Colonic mucosa (tissue), 4 donors: ENCODE results near the gene ARCN1. TPM values are rescaled to one million over a fixed set of nuclear protein-coding genes. Genes with fewer than 3 reads are reported as not detected.
"Not testable (repeated sequence)": the region's sequence is repeated elsewhere in the genome, so short reads cannot be mapped to it uniquely, and the experiment has no call there.

Experiments
- DNase-seq: peaks from one replicate; pipeline ENCODE4 v3.0.0-alpha.2; 2020
- H3K27ac ChIP-seq: fragments of 200-600 bp; one replicate; pipeline ENCODE4 v1.8.0; 2021
- H3K27me3 ChIP-seq: fragments of 200-600 bp; one replicate; pipeline ENCODE4 v1.8.0; 2021
- H3K36me3 ChIP-seq: fragments of 200-600 bp; one replicate; pipeline ENCODE4 v1.8.0; 2021
- H3K4me1 ChIP-seq: fragments of 200-600 bp; one replicate; pipeline ENCODE4 v1.8.0; 2021; ENCODE audit warnings: mild to moderate bottlenecking
- H3K4me3 ChIP-seq: fragments of 200-600 bp; one replicate; pipeline ENCODE4 v1.8.0; 2021
- H3K9ac ChIP-seq, 2 donors: one replicate each; pipeline ENCODE4 v1.7.0; 2013; ENCODE audit warnings: control low read depth in 2 of 2, low read depth in 2 of 2, low read length in 2 of 2
- H3K9me3 ChIP-seq: fragments of 200-600 bp; one replicate; pipeline ENCODE4 v1.8.0; 2021
- intact Hi-C: fragments of 100-400 bp; cut with DNase I; formaldehyde crosslinking; loops from one replicate; pipeline ENCODE4 v1.14.1; 2022
- total RNA-seq, 2 donors: library from RNA; stranded (reverse); fragmentation: NEBNext Ultra II Directional in 1 of 2; extraction: Animal tissue kit (Norgen Biotek cat#: 25700) in 1 of 2; gene quantifications; one replicate each; pipeline ENCODE4 v1.2.1, GENCODE V29; 2021
- TF ChIP-seq, protein P1 (sequence below): fragments of 200-600 bp; IDR thresholded peaks from one replicate; pipeline ENCODE4 v1.8.0; 2022; ENCODE audit warnings: antibody characterized with exemption, mild to moderate bottlenecking
- donor health status: healthy.
- donor health status: DM: no; HTN: no; CAD: no.
- donor health status: DM: no; HTN: no; CAD: no.

The ARCN1 gene
- total RNA-seq, 2 donors from 2014 or later, result 151 to 171 TPM

DNA sequence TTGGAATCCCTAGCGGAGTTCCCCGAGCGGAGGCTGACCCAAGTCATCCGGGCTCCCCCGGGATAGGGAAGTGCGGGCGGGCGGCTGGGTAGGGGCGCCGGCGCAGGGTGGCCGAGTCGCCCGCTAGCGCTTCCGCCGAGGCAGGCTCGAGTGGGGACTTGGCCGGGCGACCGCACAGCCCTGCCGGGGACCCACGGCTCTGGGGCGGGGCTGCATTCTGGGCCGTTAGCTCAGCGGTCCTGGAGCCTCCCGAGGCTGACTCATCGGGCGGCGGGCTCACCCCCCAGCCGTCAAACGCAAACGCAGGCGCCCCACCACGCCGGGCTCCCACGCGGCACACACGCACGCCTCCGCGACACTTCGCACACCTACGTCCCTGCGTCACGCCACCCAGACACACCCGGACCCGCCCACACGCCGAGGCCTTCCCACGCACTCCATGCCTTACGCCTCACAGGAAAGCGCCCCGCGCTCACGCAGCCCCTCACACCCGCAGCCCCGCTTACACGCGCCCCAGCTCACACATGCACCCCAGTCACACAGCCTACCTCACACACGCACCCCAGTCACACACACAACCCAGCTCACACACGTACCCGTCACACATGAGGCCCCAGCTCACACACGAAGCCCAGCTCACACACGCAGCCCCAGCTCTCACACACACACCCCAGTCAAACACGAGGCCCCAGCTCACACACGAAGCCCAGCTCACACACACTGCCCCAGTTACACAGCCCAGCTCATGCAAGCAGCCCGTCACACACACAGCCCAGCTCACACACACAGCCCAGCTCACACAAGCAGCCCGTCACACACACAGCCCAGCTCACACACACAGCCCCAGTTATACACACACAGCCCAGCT lies 36.4 kb downstream of the ARCN1 start:
- Histone ChIP-seq H3K36me3 (no peaks in the 10 kb centered on the region), H3K4me1 (peaks cover 10% of the 10 kb centered on the region), H3K9ac (peak overlapping the region; percentile 63 to 79), H3K27ac (peak overlapping the region; percentile 82), H3K27me3 (peaks cover 21% of the 10 kb centered on the region), H3K9me3 (no peaks in the 10 kb centered on the region), H3K4me3 (peak overlapping the region; percentile 67)
- intact Hi-C loops, result no loop called here
- DNase-seq, result peak; percentile 58
- TF ChIP-seq, protein P1, sequence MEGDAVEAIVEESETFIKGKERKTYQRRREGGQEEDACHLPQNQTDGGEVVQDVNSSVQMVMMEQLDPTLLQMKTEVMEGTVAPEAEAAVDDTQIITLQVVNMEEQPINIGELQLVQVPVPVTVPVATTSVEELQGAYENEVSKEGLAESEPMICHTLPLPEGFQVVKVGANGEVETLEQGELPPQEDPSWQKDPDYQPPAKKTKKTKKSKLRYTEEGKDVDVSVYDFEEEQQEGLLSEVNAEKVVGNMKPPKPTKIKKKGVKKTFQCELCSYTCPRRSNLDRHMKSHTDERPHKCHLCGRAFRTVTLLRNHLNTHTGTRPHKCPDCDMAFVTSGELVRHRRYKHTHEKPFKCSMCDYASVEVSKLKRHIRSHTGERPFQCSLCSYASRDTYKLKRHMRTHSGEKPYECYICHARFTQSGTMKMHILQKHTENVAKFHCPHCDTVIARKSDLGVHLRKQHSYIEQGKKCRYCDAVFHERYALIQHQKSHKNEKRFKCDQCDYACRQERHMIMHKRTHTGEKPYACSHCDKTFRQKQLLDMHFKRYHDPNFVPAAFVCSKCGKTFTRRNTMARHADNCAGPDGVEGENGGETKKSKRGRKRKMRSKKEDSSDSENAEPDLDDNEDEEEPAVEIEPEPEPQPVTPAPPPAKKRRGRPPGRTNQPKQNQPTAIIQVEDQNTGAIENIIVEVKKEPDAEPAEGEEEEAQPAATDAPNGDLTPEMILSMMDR, result no peak

DNA sequence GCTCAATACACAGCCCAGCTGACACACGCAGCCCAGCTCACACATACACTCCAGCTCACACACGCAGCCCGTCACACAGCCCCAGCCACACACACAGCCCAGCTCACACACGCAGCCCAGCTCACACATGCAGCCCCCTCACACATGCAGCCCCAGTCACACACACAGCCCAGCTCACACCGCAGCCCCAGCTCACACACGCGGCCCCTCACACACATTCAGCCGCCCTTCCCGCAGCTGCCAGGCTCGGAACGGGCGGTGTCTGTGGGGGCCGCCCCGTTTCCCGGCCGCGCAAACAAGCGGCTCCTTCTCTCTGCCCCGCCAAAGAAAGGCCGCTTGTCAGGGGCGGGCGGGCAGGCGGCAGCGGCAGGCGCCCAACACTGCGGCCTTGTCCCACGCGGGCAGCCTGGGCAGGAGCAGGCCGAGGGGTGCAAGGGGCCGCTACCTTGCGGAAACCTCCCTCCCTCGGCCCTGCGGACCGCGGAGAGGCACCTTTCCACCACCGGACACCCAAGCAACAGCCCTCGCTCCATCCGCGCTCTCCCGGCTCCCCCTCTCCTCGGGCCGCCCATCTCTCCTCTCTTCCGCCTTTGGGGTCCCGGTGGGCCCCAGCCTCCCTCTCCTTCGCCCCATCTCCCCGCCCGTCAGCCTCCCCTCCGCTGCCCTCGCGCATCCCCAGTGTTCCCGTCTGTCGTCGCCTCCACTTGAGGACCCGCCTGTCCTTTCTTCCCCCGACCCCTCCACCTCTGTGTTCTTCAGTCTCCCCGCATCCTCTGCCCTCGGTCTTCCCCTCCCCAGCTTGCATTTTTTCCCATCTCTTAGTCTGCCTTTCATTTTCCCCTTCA lies 37.4 kb downstream of the ARCN1 start:
- DNase-seq, result no peak
- Histone ChIP-seq H3K4me1 (peaks cover 10% of the 10 kb centered on the region), H3K9ac (peak overlapping the region; percentile 53 to 79), H3K27me3 (peaks cover 21% of the 10 kb centered on the region), H3K9me3 (no peaks in the 10 kb centered on the region), H3K4me3 (peak overlapping the region; percentile 44), H3K27ac (peak overlapping the region; percentile 53), H3K36me3 (no peaks in the 10 kb centered on the region)
- TF ChIP-seq, protein P1, result no peak
- intact Hi-C loops, result no loop called here

DNA sequence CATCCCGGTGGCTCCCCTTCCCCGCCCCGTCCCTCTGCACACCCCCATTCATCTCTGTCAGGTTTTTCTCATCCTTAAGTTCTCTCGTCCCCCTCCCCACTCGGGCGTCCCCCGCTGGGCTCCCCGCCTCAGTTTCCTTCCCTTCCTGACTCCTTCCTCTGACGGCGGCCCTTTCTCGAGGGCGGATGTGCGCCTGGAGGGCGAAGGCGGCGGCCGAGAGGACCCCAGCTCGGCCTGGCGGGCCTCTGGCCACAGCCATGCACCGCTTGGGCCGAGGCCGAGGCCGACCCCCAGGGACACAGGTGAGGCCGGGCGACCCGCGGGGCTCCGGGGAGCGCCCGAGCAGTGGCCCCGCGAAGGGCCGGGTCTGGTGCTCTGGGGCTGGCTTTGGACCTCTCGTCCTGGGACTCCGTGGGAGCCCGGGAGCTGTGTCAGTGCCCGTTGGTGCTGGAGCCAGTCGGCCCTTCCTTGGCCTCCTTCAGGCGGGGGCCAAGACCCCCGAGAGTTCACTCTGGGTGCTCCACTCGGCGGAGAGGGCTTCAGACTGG lies 38.1 kb downstream of the ARCN1 start:
- Histone ChIP-seq H3K9ac (peak overlapping the region; percentile 51 to 79), H3K36me3 (no peaks in the 10 kb centered on the region), H3K27me3 (peaks cover 21% of the 10 kb centered on the region), H3K27ac (peak overlapping the region; percentile 52), H3K4me3 (peak overlapping the region; percentile 44), H3K9me3 (no peaks in the 10 kb centered on the region), H3K4me1 (peaks cover 10% of the 10 kb centered on the region)
- intact Hi-C loops, result no loop called here
- TF ChIP-seq, protein P1, result no peak
- no peak for DNase-seq

- H3K27me3 ChIP-seq, result peaks cover 21% of the 10 kb centered on the region
- intact Hi-C loops, result no loop called here
- H3K9me3 ChIP-seq, result no peaks in the 10 kb centered on the region
- H3K4me1 ChIP-seq, result peaks cover 10% of the 10 kb centered on the region
- peak; percentile 87 for DNase-seq
- H3K4me3 ChIP-seq, result peak overlapping the region; percentile 44
- peak overlapping the region; percentile 51 to 79 for H3K9ac ChIP-seq
- no peaks in the 10 kb centered on the region for H3K36me3 ChIP-seq
- peak overlapping the region; percentile 52 for H3K27ac ChIP-seq
- TF ChIP-seq, protein P1, result peak; percentile 89
Observed at GRCh38 chr11:118610773-118611432, 38.7 kb downstream of the ARCN1 start.

GRCh38 chr11:118611433-118611795 lies 39.2 kb downstream of the ARCN1 start:
- Histone ChIP-seq H3K9ac (peak overlapping the region in 1 of 2 donors; percentile 32), H3K27me3 (peaks cover 21% of the 10 kb centered on the region)
- intact Hi-C loops, H3K9me3 ChIP-seq, H3K4me3 ChIP-seq, H3K36me3 ChIP-seq, H3K4me1 ChIP-seq, DNase-seq, H3K27ac ChIP-seq: not testable (repeated sequence)
